ENCODE measurements around the gene IFNE.

Gene IFNE, protein sequence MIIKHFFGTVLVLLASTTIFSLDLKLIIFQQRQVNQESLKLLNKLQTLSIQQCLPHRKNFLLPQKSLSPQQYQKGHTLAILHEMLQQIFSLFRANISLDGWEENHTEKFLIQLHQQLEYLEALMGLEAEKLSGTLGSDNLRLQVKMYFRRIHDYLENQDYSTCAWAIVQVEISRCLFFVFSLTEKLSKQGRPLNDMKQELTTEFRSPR

DNA sequence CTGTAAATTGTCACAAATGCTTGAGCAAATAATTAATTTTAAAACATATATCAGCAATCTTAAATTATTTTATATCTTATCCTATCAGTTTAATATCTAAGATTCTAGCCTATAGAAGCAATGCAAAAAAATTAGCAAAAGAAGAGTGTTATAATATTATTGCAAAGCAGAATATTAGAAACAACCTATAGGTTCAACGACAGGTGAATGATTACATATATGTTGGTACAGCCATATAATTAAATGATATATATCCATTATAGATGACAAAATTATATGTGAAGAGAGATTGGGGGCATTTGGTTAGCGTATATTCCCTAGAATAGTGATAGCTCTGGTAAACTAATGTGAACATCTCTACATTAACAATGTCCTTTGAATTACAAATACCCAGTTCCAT lies at the start of gene IFNE:
TSS of gene IFNE (minus strand) at position 101 of the 400 bp plus-strand sequence. CDS start 619 bp downstream, outside the sequence.
- H3K27ac ChIP-seq (ENCODE audit: low read length): no peak within 1 kb of the TSS
- H3K4me3 ChIP-seq (ENCODE audit: low read length): no peak within 1 kb of the TSS
- no CpG with 5 or more reads among the region's 2 CpGs for WGBS (ENCODE audit: insufficient coverage, insufficient read length)
- no peaks in the 10 kb centered on the region for H3K4me1 ChIP-seq (ENCODE audit: control insufficient read depth, insufficient read depth, low read length)
- H3K27me3 ChIP-seq (ENCODE audit: control insufficient read depth, insufficient read depth, low read length): no peaks in the 10 kb centered on the region
- H3K9me3 ChIP-seq (ENCODE audit: control insufficient read depth, insufficient read depth, low read length): no peaks in the 10 kb centered on the region
- H3K36me3 ChIP-seq (ENCODE audit: control insufficient read depth, insufficient read depth, low read length): no peaks in the 10 kb centered on the region
- no peak for DNase-seq (ENCODE audit: low read depth, low spot score)

DNA sequence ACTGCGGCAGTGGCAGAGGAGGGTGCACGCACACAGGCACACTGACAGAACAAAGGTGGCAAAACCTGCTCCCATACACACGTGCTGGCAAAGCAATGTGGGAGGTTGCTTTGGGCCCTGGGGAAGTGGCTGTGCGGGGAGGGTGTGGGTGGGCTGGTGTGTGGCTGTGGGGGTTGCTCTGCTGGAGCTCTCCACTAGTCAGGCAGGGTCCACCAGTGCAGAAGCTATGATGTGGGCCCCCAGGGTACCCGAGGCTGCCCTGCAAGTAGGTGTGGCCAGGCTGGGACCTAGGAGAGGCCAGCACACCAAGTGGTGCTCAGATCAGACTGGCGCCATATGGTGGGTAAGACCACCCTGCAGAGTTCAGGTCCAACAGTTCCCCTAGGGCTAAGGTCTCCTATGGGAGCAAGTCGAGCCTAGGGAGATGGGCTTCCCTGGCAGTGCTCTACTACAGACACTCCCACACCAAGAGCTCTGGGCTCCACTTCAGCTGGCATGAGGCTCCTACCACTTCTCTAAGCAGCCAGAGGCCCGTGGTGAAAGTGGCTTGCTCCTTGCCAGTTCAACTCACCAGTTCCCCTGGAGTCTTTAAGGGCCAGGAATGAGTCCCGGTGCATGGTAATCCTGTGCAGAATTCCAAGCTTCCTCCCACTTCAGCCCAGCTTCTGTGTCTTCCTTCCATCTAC lies 46.2 kb upstream of the IFNE start:
- no peak overlapping the region for H3K4me3 ChIP-seq (ENCODE audit: low read length)
- no peak overlapping the region for H3K27ac ChIP-seq (ENCODE audit: low read length)
- no peaks in the 10 kb centered on the region for H3K4me1 ChIP-seq (ENCODE audit: control insufficient read depth, insufficient read depth, low read length)
- H3K27me3 ChIP-seq (ENCODE audit: control insufficient read depth, insufficient read depth, low read length): peaks cover 1% of the 10 kb centered on the region; the same call in 1 of the 2 replicates
- DNase-seq (ENCODE audit: low read depth, low spot score): no peak
- peaks cover 4% of the 10 kb centered on the region; the same call in 1 of the 2 replicates for H3K36me3 ChIP-seq (ENCODE audit: control insufficient read depth, insufficient read depth, low read length)
- WGBS (ENCODE audit: insufficient coverage, insufficient read length): no CpG with 5 or more reads among the region's 9 CpGs
- H3K9me3 ChIP-seq (ENCODE audit: control insufficient read depth, insufficient read depth, low read length): no peaks in the 10 kb centered on the region

DNA sequence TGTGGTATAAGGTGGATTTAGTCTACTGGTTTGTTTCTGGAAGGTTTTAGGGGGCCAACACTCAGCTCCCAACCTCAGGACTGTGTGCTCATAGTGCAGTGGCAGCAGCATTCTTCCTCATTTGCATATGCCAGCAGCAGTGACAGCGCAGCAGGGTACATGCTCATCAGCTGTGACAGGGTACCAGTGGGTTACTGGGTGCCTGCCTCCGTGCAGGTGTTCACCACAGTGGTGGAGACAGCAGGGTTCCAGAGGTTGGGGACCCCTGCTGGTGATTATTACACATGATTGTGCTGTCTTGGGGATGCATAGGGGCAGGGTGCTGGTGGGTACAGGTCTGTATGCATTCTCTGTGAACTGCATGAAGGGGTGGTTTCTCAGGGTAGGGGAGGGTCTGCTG lies 45.5 kb upstream of the IFNE start:
- Histone ChIP-seq H3K4me3 (ENCODE audit: low read length) (no peak overlapping the region), H3K36me3 (ENCODE audit: control insufficient read depth, insufficient read depth, low read length) (peaks cover 4% of the 10 kb centered on the region; the same call in 1 of the 2 replicates), H3K27me3 (ENCODE audit: control insufficient read depth, insufficient read depth, low read length) (peaks cover 1% of the 10 kb centered on the region; the same call in 1 of the 2 replicates), H3K27ac (ENCODE audit: low read length) (no peak overlapping the region), H3K4me1 (ENCODE audit: control insufficient read depth, insufficient read depth, low read length) (no peaks in the 10 kb centered on the region), H3K9me3 (ENCODE audit: control insufficient read depth, insufficient read depth, low read length) (no peaks in the 10 kb centered on the region)
- DNase-seq (ENCODE audit: low read depth, low spot score): no peak
- no CpG with 5 or more reads among the region's 2 CpGs for WGBS (ENCODE audit: insufficient coverage, insufficient read length)

DNA sequence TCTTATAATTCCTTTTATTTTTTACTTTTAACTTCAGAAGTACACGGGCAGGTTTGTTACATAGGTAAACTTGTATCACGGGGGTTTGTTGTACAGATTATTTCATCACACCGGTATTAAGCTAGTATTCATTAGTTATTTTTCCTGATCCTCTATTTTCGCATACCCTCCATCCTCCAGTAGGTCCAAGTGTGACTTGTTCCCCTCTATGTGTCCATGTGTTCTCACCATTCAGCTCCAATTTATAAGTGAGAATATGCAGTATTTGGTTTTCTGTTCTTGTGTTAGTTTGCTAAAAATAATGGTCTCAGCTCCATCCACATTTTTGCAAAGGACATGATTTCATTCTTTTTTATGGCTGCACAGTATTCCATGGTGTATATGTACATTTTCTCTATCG lies 43.1 kb upstream of the IFNE start:
- H3K27ac ChIP-seq (ENCODE audit: low read length): no peak overlapping the region
- WGBS (ENCODE audit: insufficient coverage, insufficient read length): no CpG with 5 or more reads among the region's 5 CpGs
- no peak for DNase-seq (ENCODE audit: low read depth, low spot score)

DNA sequence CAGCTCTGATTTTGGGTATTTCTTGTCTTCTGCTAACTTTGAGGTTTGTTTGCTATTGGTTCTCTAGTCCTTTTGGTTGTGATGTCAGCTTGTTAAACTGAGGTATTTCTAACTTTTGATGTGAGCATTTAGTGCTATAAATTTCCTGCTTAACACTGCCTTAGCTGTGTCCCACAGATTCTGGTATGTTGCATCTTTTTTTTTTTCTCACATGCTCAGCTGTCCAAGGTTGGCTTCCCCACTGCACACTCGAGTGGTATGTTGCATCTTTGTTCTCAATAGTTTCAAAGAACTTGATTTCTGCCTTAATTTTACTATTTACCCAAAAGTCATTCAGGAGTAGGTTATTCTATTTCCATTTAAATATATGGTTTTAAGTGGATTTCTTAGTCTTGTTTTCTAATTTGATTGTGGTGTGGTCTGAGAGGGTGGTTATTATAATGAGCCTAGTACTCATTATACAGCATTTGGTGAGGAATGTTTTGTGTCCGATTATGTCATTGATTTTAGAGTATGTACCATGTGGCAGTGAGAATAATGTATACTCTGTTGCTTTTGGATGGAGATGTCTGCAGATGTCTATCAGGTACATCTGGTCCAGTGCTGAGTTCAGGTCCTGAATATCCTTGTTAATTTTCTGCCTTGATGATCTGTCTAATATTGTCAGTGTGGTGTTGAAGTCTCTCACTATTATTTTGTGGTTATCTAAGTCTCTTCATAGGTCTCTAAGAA lies 42.2 kb upstream of the IFNE start:
- peaks cover 1% of the 10 kb centered on the region; the same call in 1 of the 2 replicates for H3K27me3 ChIP-seq (ENCODE audit: control insufficient read depth, insufficient read depth, low read length)
- H3K27ac ChIP-seq (ENCODE audit: low read length): no peak overlapping the region
- no peak overlapping the region for H3K4me3 ChIP-seq (ENCODE audit: low read length)
- no peak for DNase-seq (ENCODE audit: low read depth, low spot score)
- peaks cover 4% of the 10 kb centered on the region; the same call in 1 of the 2 replicates for H3K36me3 ChIP-seq (ENCODE audit: control insufficient read depth, insufficient read depth, low read length)
- no CpG with 5 or more reads among the region's 2 CpGs for WGBS (ENCODE audit: insufficient coverage, insufficient read length)
- no peaks in the 10 kb centered on the region for H3K4me1 ChIP-seq (ENCODE audit: control insufficient read depth, insufficient read depth, low read length)
- H3K9me3 ChIP-seq (ENCODE audit: control insufficient read depth, insufficient read depth, low read length): no peaks in the 10 kb centered on the region

More for the DNA sequence above, 43.1 kb upstream of the IFNE start:
- Histone ChIP-seq H3K4me3 (ENCODE audit: low read length) (no peak overlapping the region), H3K9me3 (ENCODE audit: control insufficient read depth, insufficient read depth, low read length) (no peaks in the 10 kb centered on the region), H3K36me3 (ENCODE audit: control insufficient read depth, insufficient read depth, low read length) (peaks cover 4% of the 10 kb centered on the region; the same call in 1 of the 2 replicates), H3K4me1 (ENCODE audit: control insufficient read depth, insufficient read depth, low read length) (no peaks in the 10 kb centered on the region), H3K27me3 (ENCODE audit: control insufficient read depth, insufficient read depth, low read length) (peaks cover 1% of the 10 kb centered on the region; the same call in 1 of the 2 replicates)

DNA sequence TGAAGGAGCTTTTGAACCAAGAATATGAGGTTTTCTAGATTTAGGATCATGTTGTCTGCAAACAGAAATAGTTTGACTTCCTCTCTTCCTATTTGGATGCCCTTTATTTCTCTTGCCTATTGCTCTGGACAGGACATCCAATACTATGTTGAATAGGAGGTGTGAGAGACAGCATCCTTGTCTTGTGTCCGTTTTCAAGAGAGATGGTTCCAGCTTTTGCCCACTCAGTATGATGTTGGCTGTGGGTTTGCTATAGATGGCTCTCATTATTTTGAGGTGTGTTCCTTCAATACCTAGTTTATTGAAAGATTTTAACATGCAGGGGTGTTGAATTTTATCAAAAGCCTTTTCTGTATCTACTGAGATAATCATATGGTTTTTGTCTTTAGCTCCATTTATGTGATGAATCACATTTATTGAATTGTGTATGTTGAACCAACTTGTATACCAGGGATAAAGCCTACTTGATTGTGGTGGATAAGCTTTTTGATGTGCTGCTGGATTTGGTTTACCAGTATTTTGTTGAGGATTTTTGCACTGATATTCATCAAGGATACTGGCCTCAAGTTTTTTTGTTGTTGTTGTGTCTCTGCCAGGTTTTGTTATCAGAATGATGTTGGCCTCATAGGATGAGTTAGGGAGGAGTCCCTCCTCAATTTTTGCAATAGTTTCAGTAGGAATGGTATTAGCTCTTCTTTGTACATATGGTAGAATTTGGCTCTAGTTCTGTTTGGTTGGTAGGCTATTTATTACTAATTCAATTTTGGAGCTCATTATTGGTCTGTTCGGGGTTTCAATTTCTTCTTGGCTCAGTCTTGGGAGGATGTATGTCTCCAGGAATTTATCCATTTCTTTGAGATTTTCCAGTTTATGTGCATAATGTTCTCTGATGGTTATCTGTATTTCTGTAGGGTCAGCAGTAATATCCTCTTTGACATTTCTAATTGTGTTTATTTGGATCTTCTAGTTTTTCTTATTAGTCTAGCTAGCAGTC lies 41.2 kb upstream of the IFNE start:
- Histone ChIP-seq H3K27me3 (ENCODE audit: control insufficient read depth, insufficient read depth, low read length) (peaks cover 1% of the 10 kb centered on the region; the same call in 1 of the 2 replicates), H3K4me1 (ENCODE audit: control insufficient read depth, insufficient read depth, low read length) (no peaks in the 10 kb centered on the region), H3K4me3 (ENCODE audit: low read length) (no peak overlapping the region), H3K9me3 (ENCODE audit: control insufficient read depth, insufficient read depth, low read length) (no peaks in the 10 kb centered on the region), H3K27ac (ENCODE audit: low read length) (no peak overlapping the region), H3K36me3 (ENCODE audit: control insufficient read depth, insufficient read depth, low read length) (no peaks in the 10 kb centered on the region)
- WGBS (ENCODE audit: insufficient coverage, insufficient read length): no CpG with 5 or more reads among the region's 2 CpGs
- DNase-seq (ENCODE audit: low read depth, low spot score): no peak

DNA sequence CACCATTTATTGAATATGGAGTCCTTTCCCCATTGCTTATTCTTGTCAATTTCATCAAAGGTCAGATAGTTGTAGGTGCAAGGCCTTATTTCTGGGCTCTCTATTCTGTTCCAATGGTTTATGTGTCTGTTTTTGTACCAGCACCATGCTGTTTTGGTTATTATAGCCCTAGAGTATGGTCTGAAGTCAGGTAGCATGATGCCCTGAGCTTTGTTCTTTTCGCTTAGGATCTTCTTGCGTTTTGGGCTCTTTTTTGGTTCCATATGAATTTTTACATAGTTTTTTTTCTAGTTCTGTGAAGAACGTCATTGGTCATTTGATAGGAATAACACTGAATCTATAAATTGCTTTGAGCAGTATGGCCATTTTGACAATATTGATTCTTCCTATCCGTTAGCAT lies 40.2 kb upstream of the IFNE start:
- DNase-seq (ENCODE audit: low read depth, low spot score): no peak
- Histone ChIP-seq H3K27me3 (ENCODE audit: control insufficient read depth, insufficient read depth, low read length) (no peaks in the 10 kb centered on the region), H3K36me3 (ENCODE audit: control insufficient read depth, insufficient read depth, low read length) (no peaks in the 10 kb centered on the region), H3K27ac (ENCODE audit: low read length) (no peak overlapping the region), H3K4me3 (ENCODE audit: low read length) (no peak overlapping the region), H3K4me1 (ENCODE audit: control insufficient read depth, insufficient read depth, low read length) (no peaks in the 10 kb centered on the region), H3K9me3 (ENCODE audit: control insufficient read depth, insufficient read depth, low read length) (no peaks in the 10 kb centered on the region)
- no CpG with 5 or more reads among the region's 4 CpGs for WGBS (ENCODE audit: insufficient coverage, insufficient read length)

DNA sequence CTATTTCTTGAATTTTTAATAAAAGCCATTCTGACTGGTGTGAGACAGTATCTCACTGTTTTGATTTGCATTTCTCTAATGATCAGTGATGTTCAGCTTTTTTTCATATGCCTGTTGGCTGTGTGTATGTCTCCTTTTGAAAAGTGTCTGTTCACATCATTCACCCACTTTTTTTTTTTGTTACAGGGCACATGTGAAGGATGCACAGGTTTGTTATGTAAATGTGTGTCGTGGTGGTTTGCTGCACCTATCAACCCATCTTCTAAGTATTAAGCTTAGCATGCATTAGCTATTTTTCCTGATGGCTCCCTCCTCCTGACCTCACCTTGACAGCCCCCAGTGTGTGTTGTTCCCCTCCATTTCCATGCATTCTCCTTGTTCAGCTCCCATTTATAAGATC lies 39.3 kb upstream of the IFNE start:
- Histone ChIP-seq H3K4me3 (ENCODE audit: low read length) (no peak overlapping the region), H3K4me1 (ENCODE audit: control insufficient read depth, insufficient read depth, low read length) (no peaks in the 10 kb centered on the region), H3K27me3 (ENCODE audit: control insufficient read depth, insufficient read depth, low read length) (no peaks in the 10 kb centered on the region), H3K9me3 (ENCODE audit: control insufficient read depth, insufficient read depth, low read length) (no peaks in the 10 kb centered on the region), H3K27ac (ENCODE audit: low read length) (no peak overlapping the region), H3K36me3 (ENCODE audit: control insufficient read depth, insufficient read depth, low read length) (no peaks in the 10 kb centered on the region)
- no peak for DNase-seq (ENCODE audit: low read depth, low spot score)
- WGBS (ENCODE audit: insufficient coverage, insufficient read length): no CpG with 5 or more reads among the region's 1 CpG

DNA sequence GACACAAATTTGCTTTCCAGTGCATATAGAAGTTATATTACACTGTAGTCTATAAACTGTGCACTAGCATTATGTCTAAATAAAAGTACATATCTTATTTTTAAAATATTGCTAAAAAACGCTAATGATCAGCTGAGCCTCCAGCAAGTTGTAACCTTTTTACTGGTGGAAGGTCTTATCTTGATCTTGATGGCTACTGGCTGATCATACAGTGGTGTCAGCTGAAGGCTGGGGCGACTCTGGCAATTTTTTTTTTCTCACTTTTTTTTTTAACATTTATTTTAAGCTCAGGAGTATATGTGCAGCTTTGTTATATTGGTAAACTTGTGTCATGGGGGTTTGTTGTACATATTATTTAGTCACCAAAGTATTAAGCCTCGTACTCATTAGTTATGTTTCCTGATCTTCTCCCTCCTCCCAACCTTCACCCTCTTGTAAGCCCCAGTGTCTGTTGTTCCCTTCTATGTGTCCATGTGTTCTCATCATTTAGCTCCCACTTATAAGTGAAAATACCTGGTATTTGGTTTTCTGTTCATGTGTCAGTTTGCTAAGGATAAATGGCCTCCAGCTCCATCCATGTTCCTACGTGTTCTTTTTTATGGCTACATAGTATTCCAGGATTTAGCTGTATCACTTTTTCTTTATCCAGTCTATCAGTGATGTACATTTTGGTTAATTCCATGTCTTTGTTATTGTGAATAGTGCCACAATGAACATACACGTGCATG lies 38.6 kb upstream of the IFNE start:
- H3K27me3 ChIP-seq (ENCODE audit: control insufficient read depth, insufficient read depth, low read length): no peaks in the 10 kb centered on the region
- WGBS (ENCODE audit: insufficient coverage, insufficient read length): no CpG with 5 or more reads among the region's 5 CpGs
- H3K9me3 ChIP-seq (ENCODE audit: control insufficient read depth, insufficient read depth, low read length): no peaks in the 10 kb centered on the region
- no peaks in the 10 kb centered on the region for H3K4me1 ChIP-seq (ENCODE audit: control insufficient read depth, insufficient read depth, low read length)
- H3K4me3 ChIP-seq (ENCODE audit: low read length): no peak overlapping the region
- H3K36me3 ChIP-seq (ENCODE audit: control insufficient read depth, insufficient read depth, low read length): no peaks in the 10 kb centered on the region
- H3K27ac ChIP-seq (ENCODE audit: low read length): no peak overlapping the region
- DNase-seq (ENCODE audit: low read depth, low spot score): no peak

Measured in iPS DF 6.9 (cell line).